ENCODE measurements around the gene SYPL1.

- TF ChIP-seq POLR2A (conservative IDR thresholded peaks at IDR 0.05) (no peak), EP300 (IDR thresholded peaks at IDR 0.05; ENCODE audit: low read length) (no peak), POLR2AphosphoS5 (IDR thresholded peaks at IDR 0.05; ENCODE audit: control insufficient read depth, insufficient read depth, low read depth, low read length) (no peak), POLR3A (IDR thresholded peaks at IDR 0.05; ENCODE audit: borderline replicate concordance, extremely low read depth, insufficient read depth, insufficient read length) (no peak)
Measured at GRCh38 chr7:106151459-106152312, 39.6 kb upstream of the SYPL1 start.

Measured in K562 (cell line).